Glutamatergic neuron (in vitro differentiated cells): ENCODE measurements around the gene CLBA1. TPM values are rescaled to one million over a fixed set of nuclear protein-coding genes. Genes with fewer than 3 reads are reported as not detected.

Experiments
- DNase-seq: peaks from one replicate; pipeline ENCODE4 v3.0.0; 2022
- H3K27ac Mint-ChIP-seq: one replicate; pipeline ENCODE4 v1.8.0; 2020; ENCODE audit warnings: mild to moderate bottlenecking, mixed read lengths, inconsistent platforms; ENCODE audit not compliant: unreplicated experiment
- H3K27me3 Mint-ChIP-seq: one replicate; pipeline ENCODE4 v1.8.0; 2020; ENCODE audit warnings: mild to moderate bottlenecking, moderate library complexity, mixed read lengths, inconsistent platforms; ENCODE audit not compliant: unreplicated experiment
- H3K36me3 Mint-ChIP-seq: one replicate; pipeline ENCODE4 v1.8.0; 2020; ENCODE audit warnings: mild to moderate bottlenecking, mixed read lengths, inconsistent platforms; ENCODE audit not compliant: unreplicated experiment
- H3K4me1 Mint-ChIP-seq: one replicate; pipeline ENCODE4 v1.8.0; 2020; ENCODE audit warnings: mild to moderate bottlenecking, low read depth, mixed read lengths, inconsistent platforms; ENCODE audit not compliant: unreplicated experiment
- H3K4me3 Mint-ChIP-seq: one replicate; pipeline ENCODE4 v1.8.0; 2020; ENCODE audit warnings: mild to moderate bottlenecking, mixed read lengths, inconsistent platforms; ENCODE audit not compliant: unreplicated experiment
- H3K9me3 Mint-ChIP-seq: one replicate; pipeline ENCODE4 v1.8.0; 2020; ENCODE audit warnings: mild to moderate bottlenecking, moderate library complexity, mixed read lengths, inconsistent platforms; ENCODE audit not compliant: unreplicated experiment
- total RNA-seq: library from RNA; stranded (reverse); fragmentation: NEBNext Ultra II Directional; extraction: Animal tissue kit (Norgen Biotek cat#: 25700); gene quantifications from one replicate; pipeline ENCODE4 v1.2.1, GENCODE V29; 2021; ENCODE audit not compliant: unreplicated experiment
- TF ChIP-seq, protein P1 (sequence below): fragments of 200-600 bp; sonication (generic); IDR thresholded peaks from one replicate; pipeline ENCODE4 v1.5.0; 2021; ENCODE audit not compliant: partially characterized antibody, unreplicated experiment

The CLBA1 gene
- total RNA-seq, 1 donor from 2014 or later = 5.9 TPM

GRCh38 chr14:104966981-104967385 lies 18.6 kb upstream of the CLBA1 start:
- no peaks in the 10 kb centered on the region for H3K36me3 Mint-ChIP-seq
- no peak overlapping the region for H3K27ac Mint-ChIP-seq
- TF ChIP-seq, protein P1, sequence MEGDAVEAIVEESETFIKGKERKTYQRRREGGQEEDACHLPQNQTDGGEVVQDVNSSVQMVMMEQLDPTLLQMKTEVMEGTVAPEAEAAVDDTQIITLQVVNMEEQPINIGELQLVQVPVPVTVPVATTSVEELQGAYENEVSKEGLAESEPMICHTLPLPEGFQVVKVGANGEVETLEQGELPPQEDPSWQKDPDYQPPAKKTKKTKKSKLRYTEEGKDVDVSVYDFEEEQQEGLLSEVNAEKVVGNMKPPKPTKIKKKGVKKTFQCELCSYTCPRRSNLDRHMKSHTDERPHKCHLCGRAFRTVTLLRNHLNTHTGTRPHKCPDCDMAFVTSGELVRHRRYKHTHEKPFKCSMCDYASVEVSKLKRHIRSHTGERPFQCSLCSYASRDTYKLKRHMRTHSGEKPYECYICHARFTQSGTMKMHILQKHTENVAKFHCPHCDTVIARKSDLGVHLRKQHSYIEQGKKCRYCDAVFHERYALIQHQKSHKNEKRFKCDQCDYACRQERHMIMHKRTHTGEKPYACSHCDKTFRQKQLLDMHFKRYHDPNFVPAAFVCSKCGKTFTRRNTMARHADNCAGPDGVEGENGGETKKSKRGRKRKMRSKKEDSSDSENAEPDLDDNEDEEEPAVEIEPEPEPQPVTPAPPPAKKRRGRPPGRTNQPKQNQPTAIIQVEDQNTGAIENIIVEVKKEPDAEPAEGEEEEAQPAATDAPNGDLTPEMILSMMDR = no peak
- DNase-seq = peak; percentile 11
- peaks cover 5% of the 10 kb centered on the region for H3K4me1 Mint-ChIP-seq
- H3K9me3 Mint-ChIP-seq = peaks cover 2% of the 10 kb centered on the region
- no peak overlapping the region for H3K4me3 Mint-ChIP-seq
- H3K27me3 Mint-ChIP-seq = peaks cover 4% of the 10 kb centered on the region

DNA sequence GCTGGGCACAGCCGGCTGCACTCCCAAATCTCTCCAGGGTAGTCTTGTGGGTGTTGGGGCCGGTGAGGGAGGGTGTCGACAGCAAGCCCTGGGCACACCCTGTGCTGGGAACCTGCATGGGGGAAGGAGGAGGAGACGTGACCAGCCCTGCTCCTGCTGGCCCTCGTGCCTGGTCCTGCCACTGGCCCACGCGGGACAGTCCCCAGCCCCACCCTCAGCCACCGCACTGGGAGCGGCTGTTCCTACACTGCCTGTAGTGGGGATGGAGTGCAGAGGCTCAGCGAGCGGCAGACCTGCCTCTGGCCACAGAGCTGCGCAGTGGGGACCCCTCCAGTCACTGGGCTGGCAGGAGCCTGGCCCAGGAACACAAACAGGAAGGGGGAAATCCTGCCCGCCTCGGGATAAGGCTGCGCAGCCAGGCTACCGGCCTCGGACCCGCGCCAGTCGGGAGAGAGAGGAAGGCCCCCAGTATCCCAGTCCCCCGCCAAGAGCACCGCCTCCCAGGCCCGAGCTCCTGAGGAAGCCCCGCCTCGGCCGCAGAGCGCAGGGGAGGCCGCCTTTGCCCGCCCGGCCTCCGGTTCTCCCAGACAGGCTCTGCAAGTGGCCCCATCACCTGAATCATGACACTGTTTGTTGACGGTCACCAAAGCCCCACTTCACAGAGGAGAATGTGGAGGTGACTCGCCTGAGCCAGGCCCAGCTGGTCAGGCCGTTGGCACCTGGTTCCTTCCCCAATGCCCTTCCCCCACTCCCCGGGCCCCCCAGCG lies 18.0 kb upstream of the CLBA1 start:
- DNase-seq = peak; percentile 48
- TF ChIP-seq, protein P1 = no peak
- H3K9me3 Mint-ChIP-seq = peaks cover 2% of the 10 kb centered on the region
- H3K27ac Mint-ChIP-seq = no peak overlapping the region
- no peaks in the 10 kb centered on the region for H3K36me3 Mint-ChIP-seq
- H3K4me3 Mint-ChIP-seq = no peak overlapping the region
- peaks cover 5% of the 10 kb centered on the region for H3K4me1 Mint-ChIP-seq
- peaks cover 4% of the 10 kb centered on the region for H3K27me3 Mint-ChIP-seq

DNA sequence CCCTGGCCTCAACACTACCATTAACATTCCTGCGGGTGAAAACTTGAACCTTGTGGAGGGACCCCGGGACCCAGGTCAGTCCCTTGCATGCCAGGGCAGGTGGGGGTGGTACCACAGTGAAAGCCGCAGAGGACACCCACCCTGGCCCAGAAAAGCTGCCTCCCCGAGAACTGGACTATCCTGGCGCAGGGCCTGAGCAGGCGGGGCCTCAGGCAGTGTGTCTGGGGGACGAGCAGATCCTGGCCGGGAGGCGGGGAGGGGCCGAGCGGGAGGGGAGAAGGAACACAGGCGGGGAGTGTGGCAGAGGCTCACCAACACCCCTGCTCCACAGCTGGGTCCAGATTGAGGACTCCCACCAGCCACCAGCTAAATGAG lies 17.4 kb upstream of the CLBA1 start:
- Mint-ChIP-seq H3K9me3 (peaks cover 2% of the 10 kb centered on the region), H3K27ac (no peak overlapping the region)
- DNase-seq = peak; percentile 52

DNA sequence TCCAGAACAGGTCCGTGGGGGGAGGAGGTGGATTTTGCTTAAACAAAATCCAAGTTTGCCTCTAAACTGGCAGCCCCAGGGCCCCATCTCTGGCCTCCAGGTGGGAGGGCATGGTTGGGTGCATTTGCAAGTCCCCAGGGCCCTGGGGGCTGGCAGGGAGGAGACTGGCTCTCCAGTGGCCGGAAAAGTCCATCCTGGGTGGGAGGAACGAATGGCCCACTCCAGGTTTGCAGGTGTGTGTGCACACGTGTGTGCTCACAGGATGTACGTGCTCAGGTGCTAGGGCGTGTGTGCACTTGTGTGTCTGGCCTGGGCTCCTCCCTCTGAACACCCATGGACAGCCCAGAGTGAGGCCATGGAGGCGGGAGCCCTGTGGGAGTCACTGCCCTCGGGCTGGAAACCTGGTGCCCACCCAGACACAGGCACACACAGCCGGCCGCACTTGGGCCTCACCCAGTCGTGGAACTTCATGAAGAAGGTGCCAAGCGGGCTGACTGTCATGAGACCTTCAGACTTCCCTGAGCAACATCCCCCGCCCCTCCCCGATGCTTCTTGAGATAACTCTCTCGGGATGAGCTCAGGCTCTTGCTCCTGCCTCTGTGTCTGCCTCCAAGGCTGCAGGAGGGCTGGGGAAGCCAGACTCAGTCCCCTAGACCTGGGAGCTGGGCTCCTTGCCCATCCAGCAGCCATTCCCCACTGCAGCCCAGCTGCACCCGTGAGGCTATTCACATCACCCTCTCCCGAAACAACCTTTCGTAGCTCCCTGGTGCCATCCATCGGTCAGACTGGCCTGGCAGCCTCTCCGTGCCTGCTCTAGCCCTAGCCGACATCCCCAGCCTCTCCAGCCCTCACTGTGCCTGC lies 16.8 kb upstream of the CLBA1 start:
- Mint-ChIP-seq H3K36me3 (no peaks in the 10 kb centered on the region), H3K4me3 (peak overlapping the region; percentile 52), H3K9me3 (peaks cover 2% of the 10 kb centered on the region), H3K27me3 (peaks cover 4% of the 10 kb centered on the region), H3K4me1 (peaks cover 5% of the 10 kb centered on the region), H3K27ac (peak overlapping the region; percentile 48)
- peak; percentile 28 for DNase-seq
- TF ChIP-seq, protein P1 = no peak

More for the DNA sequence above, 17.4 kb upstream of the CLBA1 start:
- H3K36me3 Mint-ChIP-seq = no peaks in the 10 kb centered on the region
- H3K4me3 Mint-ChIP-seq = no peak overlapping the region
- TF ChIP-seq, protein P1 = no peak
- peaks cover 4% of the 10 kb centered on the region for H3K27me3 Mint-ChIP-seq
- peaks cover 5% of the 10 kb centered on the region for H3K4me1 Mint-ChIP-seq
